HFF-Myc (cell line): ENCODE data around the gene PPP1R2.
A peak's percentile ranks its signal among the peaks of the same experiment; 100 is the strongest.
"Not testable (repeated sequence)": the region's sequence is repeated elsewhere in the genome, so short reads cannot be mapped to it uniquely, and the experiment has no call there.

Experiments
- DNase-seq: peaks from one replicate; pipeline ENCODE4 v3.0.0-alpha.2; 2011; ENCODE audit warnings: low read depth; ENCODE audit errors: extremely low read depth
- H3K4me3 ChIP-seq: replicated peaks from 2 replicates; pipeline ENCODE4 v1.5.1; 2011; ENCODE audit warnings: low read depth, mild to moderate bottlenecking, control low read depth, low read length
- CTCF ChIP-seq: IDR thresholded peaks from 2 replicates; pipeline ENCODE4 v1.5.1; 2012; ENCODE audit warnings: mild to moderate bottlenecking, low read depth, low read length, control low read depth; ENCODE audit errors: missing control alignments

PPP1R2 gene

GRCh38 chr3:195542698-195543499 is at the start of gene PPP1R2:
TSS of gene PPP1R2 (minus strand) at chr3:195543325. CDS start at chr3:195543025, 300 bp downstream.
- no peak for TF ChIP-seq CTCF
- H3K4me3 ChIP-seq, result peak within 1 kb of the TSS; percentile 71
- DNase-seq, result peak; percentile 36

- no peak overlapping the region for H3K4me3 ChIP-seq
- DNase-seq, result peak; percentile 56
- no peak for TF ChIP-seq CTCF
These were observed 48.7 kb upstream of the PPP1R2 start for GRCh38 chr3:195591852-195592251.

GRCh38 chr3:195591220-195591619 is 48.1 kb upstream of the PPP1R2 start:
- no peak for TF ChIP-seq CTCF
- DNase-seq, result peak; percentile 33

GRCh38 chr3:195590381-195590780 is 47.3 kb upstream of the PPP1R2 start:
- H3K4me3 ChIP-seq, DNase-seq: not testable (repeated sequence)

More at GRCh38 chr3:195591220-195591619, 48.1 kb upstream of the PPP1R2 start:
- no peak overlapping the region for H3K4me3 ChIP-seq

- DNase-seq, H3K4me3 ChIP-seq: not testable (repeated sequence)
These were observed 46.7 kb upstream of the PPP1R2 start for GRCh38 chr3:195589796-195590195.

GRCh38 chr3:195587824-195588223 is 44.7 kb upstream of the PPP1R2 start:
- H3K4me3 ChIP-seq, result no peak overlapping the region
- no peak for DNase-seq
- no peak for TF ChIP-seq CTCF

- no peak for TF ChIP-seq CTCF
- DNase-seq, result no peak
- H3K4me3 ChIP-seq, result no peak overlapping the region
These were observed 44.3 kb upstream of the PPP1R2 start for GRCh38 chr3:195587406-195587805.

- no peak for TF ChIP-seq CTCF
- no peak overlapping the region for H3K4me3 ChIP-seq
These were observed 41.4 kb upstream of the PPP1R2 start for GRCh38 chr3:195584543-195584870.

More at GRCh38 chr3:195584543-195584870, 41.4 kb upstream of the PPP1R2 start:
- no peak for DNase-seq
